Tibial nerve (tissue), 4 donors: ENCODE data around the gene TMEM126B. TPM values are rescaled to one million over a fixed set of nuclear protein-coding genes. Genes with fewer than 3 reads are reported as not detected.
A peak's percentile ranks its signal among the peaks of the same experiment; 100 is the strongest.

Experiments
- DNase-seq, 2 donors: peaks; one replicate each; pipeline ENCODE4 v3.0.0-alpha.2; 2019; ENCODE audit warnings: low spot score in 2 of 2
- H3K27ac ChIP-seq, 4 donors: fragments of 200-600 bp; sonication (generic) in 3 of 4; one replicate each; pipeline ENCODE4 v1.5.1; 2017 to 2019; ENCODE audit warnings: mild to moderate bottlenecking in 1 of 4
- H3K27me3 ChIP-seq, 2 donors: fragments of 200-600 bp; sonication (generic) in 1 of 2; one replicate each; pipeline versions ENCODE4 v1.5.1 to v1.6.0; 2017 to 2019
- H3K36me3 ChIP-seq, 3 donors: fragments of 200-600 bp; sonication (generic); one replicate each; pipeline ENCODE4 v1.5.1; 2018 to 2019
- H3K4me1 ChIP-seq, 4 donors: fragments of 200-600 bp; sonication (generic) in 3 of 4; one replicate each; pipeline ENCODE4 v1.5.1; 2017 to 2019
- H3K4me3 ChIP-seq, 4 donors: fragments of 200-600 bp; sonication (generic) in 3 of 4; one replicate each; pipeline ENCODE4 v1.5.1; 2017 to 2019; ENCODE audit warnings: mild to moderate bottlenecking in 1 of 4, moderate library complexity in 1 of 4
- H3K9me3 ChIP-seq, 4 donors: fragments of 200-600 bp; sonication (generic) in 3 of 4; one replicate each; pipeline ENCODE4 v1.5.1; 2017 to 2019
- CTCF ChIP-seq, 5 experiments: fragments of 200-600 bp in 3 of 5; fragments of 450-650 bp in 2 of 5; sonication (generic) in 3 of 5; IDR thresholded peaks; one replicate each; pipeline ENCODE4 v1.5.1; 2016 to 2019; ENCODE audit warnings: antibody characterized with exemption in 5 of 5, mild to moderate bottlenecking in 3 of 5, moderate library complexity in 2 of 5
- EP300 ChIP-seq, 2 donors: sonication (generic); formaldehyde crosslinking; IDR thresholded peaks; one replicate each; pipeline ENCODE4 v1.6.1; 2017; ENCODE audit warnings: antibody characterized with exemption in 2 of 2, mild to moderate bottlenecking in 1 of 2
- POLR2A ChIP-seq, 2 donors: fragments of 450-650 bp; IDR thresholded peaks; one replicate each; pipeline ENCODE4 v1.6.1; 2017; ENCODE audit warnings: antibody characterized with exemption in 2 of 2, mild to moderate bottlenecking in 2 of 2, moderate library complexity in 2 of 2
- WGBS, 2 donors: methylation state at CpG; one replicate each; pipeline ENCODE4 v1.1.5; 2018; 5-methylcytosine and 5-hydroxymethylcytosine counted together
- total RNA-seq, 4 donors: library from RNA; depleted of rRNA; stranded (reverse); fragments of >200 nt; gene quantifications; one replicate each; pipeline ENCODE4 v1.1.0, GENCODE V29; 2016

The TMEM126B gene
- total RNA-seq, 4 donors from 2014 or later, result 39.4 to 55.9 (median 46.4) TPM

- WGBS, 2 donors, result 2 to 5% methylated on average over 10 of the region's 10 CpGs
- no peak for TF ChIP-seq CTCF (IDR thresholded peaks at IDR 0.05)
- TF ChIP-seq POLR2A (IDR thresholded peaks at IDR 0.05), result no peak
- TF ChIP-seq EP300 (IDR thresholded peaks at IDR 0.05), result no peak
- peaks cover 0 to 5% (median 0%) of the 10 kb centered on the region in 3 donors for H3K36me3 ChIP-seq
- H3K4me1 ChIP-seq, result peaks cover 0 to 57% (median 30%) of the 10 kb centered on the region in 4 donors
- H3K27ac ChIP-seq, result peak overlapping the region; percentile 16 to 99 (median 94)
- DNase-seq, result no peak
- peak overlapping the region; percentile 61 to 90 (median 74) for H3K4me3 ChIP-seq
- no peaks in the 10 kb centered on the region for H3K9me3 ChIP-seq
- no peaks in the 10 kb centered on the region for H3K27me3 ChIP-seq
Observed at GRCh38 chr11:85663080-85663752, 34.8 kb downstream of the TMEM126B start.

GRCh38 chr11:85663753-85664614 is 35.6 kb downstream of the TMEM126B start:
- DNase-seq, result peak; percentile 58 to 73
- peaks cover 0 to 5% (median 0%) of the 10 kb centered on the region in 3 donors for H3K36me3 ChIP-seq
- H3K27me3 ChIP-seq, result no peaks in the 10 kb centered on the region
- WGBS, 2 donors, result 0 to 1% methylated on average over 64 to 72 of the region's 73 CpGs
- no peak for TF ChIP-seq EP300 (IDR thresholded peaks at IDR 0.05)
- TF ChIP-seq CTCF (IDR thresholded peaks at IDR 0.05), result peak; percentile 61 to 71 (median 63)
- H3K9me3 ChIP-seq, result no peaks in the 10 kb centered on the region
- peak overlapping the region; percentile 61 to 90 (median 74) for H3K4me3 ChIP-seq
- H3K27ac ChIP-seq, result peak overlapping the region; percentile 88 to 99 (median 94)
- peaks cover 0 to 50% (median 28%) of the 10 kb centered on the region in 4 donors for H3K4me1 ChIP-seq

- TF ChIP-seq EP300 (IDR thresholded peaks at IDR 0.05) (peak; percentile 53 to 99), POLR2A (IDR thresholded peaks at IDR 0.05) (peak; percentile 97), CTCF (IDR thresholded peaks at IDR 0.05) (peak in 2 of 5 experiments; percentile 39 to 42)
- Histone ChIP-seq H3K27me3 (no peaks in the 10 kb centered on the region), H3K4me3 (peak within 1 kb of the TSS; percentile 61 to 90 (median 74)), H3K4me1 (peaks cover 0 to 41% (median 26%) of the 10 kb centered on the region in 4 donors), H3K36me3 (peaks cover 0 to 5% (median 0%) of the 10 kb centered on the region in 3 donors), H3K9me3 (no peaks in the 10 kb centered on the region), H3K27ac (peak within 1 kb of the TSS; percentile 88 to 99 (median 94))
- peak; percentile 90 to 95 for DNase-seq
- WGBS, 2 donors, result 0 to 1% methylated on average over 35 to 44 of the region's 67 CpGs
Observed at GRCh38 chr11:85664615-85665481, 36.5 kb downstream of the TMEM126B start, which contains the start of gene CREBZF. CREBZF (minus strand) TSS chr11:85665129; CDS start chr11:85664875, 254 bp downstream.

- Histone ChIP-seq H3K4me3 (peak overlapping the region in 1 of 4 donors; percentile 61), H3K27me3 (no peaks in the 10 kb centered on the region), H3K9me3 (no peaks in the 10 kb centered on the region), H3K27ac (peak overlapping the region in 3 of 4 donors; percentile 91 to 99 (median 98)), H3K4me1 (peaks cover 0 to 32% (median 20%) of the 10 kb centered on the region in 4 donors), H3K36me3 (peaks cover 0 to 5% (median 0%) of the 10 kb centered on the region in 3 donors)
- WGBS, 2 donors, result 61 to 63% methylated on average over 5 of the region's 5 CpGs
- TF ChIP-seq CTCF (IDR thresholded peaks at IDR 0.05) (no peak), POLR2A (IDR thresholded peaks at IDR 0.05) (no peak), EP300 (IDR thresholded peaks at IDR 0.05) (no peak)
- DNase-seq, result no peak
Observed at GRCh38 chr11:85665733-85666132, 37.3 kb downstream of the TMEM126B start.
